Kidney (tissue), 14 donors: Measurements from ENCODE around the gene IL15. TPM values are rescaled to one million over a fixed set of nuclear protein-coding genes. Genes with fewer than 3 reads are reported as not detected.
A peak's percentile ranks its signal among the peaks of the same experiment; 100 is the strongest.

ENCODE experiments used
- DNase-seq, 5 donors: peaks; one replicate each; pipeline ENCODE4 v3.0.0-alpha.2; 2013 to 2020
- FAIRE-seq: peaks from 2 replicates; lab custom pipeline; 2012; peaks lifted over from hg19 to GRCh38; lab: Jason Lieb, UNC
- H3K27ac ChIP-seq, 2 donors: one replicate each; pipeline ENCODE4 v1.7.0; 2013; ENCODE audit warnings: low read depth in 2 of 2, low read length in 2 of 2, inconsistent platforms in 1 of 2
- H3K27me3 ChIP-seq: one replicate; pipeline ENCODE4 v1.7.1; 2013; ENCODE audit warnings: low read length, inconsistent platforms; ENCODE audit not compliant: control insufficient read depth, insufficient read depth
- H3K36me3 ChIP-seq, 3 donors: one replicate each; pipeline versions ENCODE4 v1.7.0 to v1.7.1; 2013; ENCODE audit warnings: low read length in 3 of 3, control low read depth in 1 of 3, inconsistent platforms in 1 of 3; ENCODE audit not compliant: insufficient read depth in 3 of 3, control insufficient read depth in 2 of 3
- H3K4me1 ChIP-seq, 3 donors: one replicate each; pipeline versions ENCODE4 v1.7.0 to v1.7.1; 2013; ENCODE audit warnings: low read length in 3 of 3, inconsistent platforms in 1 of 3, low read depth in 1 of 3; ENCODE audit not compliant: control insufficient read depth in 2 of 3, insufficient read depth in 2 of 3
- H3K4me3 ChIP-seq, 3 donors: one replicate each; pipeline versions ENCODE4 v1.7.0 to v1.8.1; 2013; ENCODE audit warnings: low read length in 3 of 3, control low read depth in 1 of 3, inconsistent platforms in 1 of 3
- H3K9ac ChIP-seq, 3 donors: one replicate each; pipeline versions ENCODE4 v1.7.0 to v1.7.1; 2013; ENCODE audit warnings: low read length in 3 of 3, control low read depth in 1 of 3, inconsistent platforms in 1 of 3
- H3K9me3 ChIP-seq, 3 donors: one replicate each; pipeline versions ENCODE4 v1.7.0 to v1.7.1; 2013; ENCODE audit warnings: low read length in 3 of 3, control low read depth in 1 of 3, inconsistent platforms in 1 of 3; ENCODE audit not compliant: control insufficient read depth in 2 of 3, insufficient read depth in 1 of 3
- CTCF ChIP-seq: IDR thresholded peaks from 3 replicates; pipeline ENCODE4 v1.5.1; 2012; ENCODE audit warnings: mild to moderate bottlenecking, moderate library complexity, borderline replicate concordance; ENCODE audit not compliant: insufficient read depth; ENCODE audit errors: extremely low read depth
- intact Hi-C: fragments of 100-400 bp; cut with DNase I; formaldehyde crosslinking; loops from one replicate; pipeline ENCODE4 v1.11.1; 2022
- polyA plus RNA-seq: library from polyadenylated mRNA; stranded (reverse); fragments of 350-450 nt; fragmentation: Illumina TruSeq; extraction: RNeasy Lipid Tissue Mini Kit (QIAGEN cat#74804); gene quantifications from one replicate; pipeline ENCODE4 v1.2.3, GENCODE V29; 2014; ENCODE audit warnings: low read depth, low replicate concordance; ENCODE audit not compliant: insufficient read depth
- total RNA-seq: library from RNA; stranded (reverse); fragmentation: NEBNext Ultra II Directional; extraction: Animal tissue kit (Norgen Biotek cat#: 25700); gene quantifications from one replicate; pipeline ENCODE4 v1.2.1, GENCODE V29; 2021
- donor health status: control.
- donor health status: control.
- donor health status: control.
- donor health status: control.
- donor health status: control.
- donor health status: DM: yes; HTN: yes; CAD: no.
- donor health status: Normal renal cell carcinoma (clear cell type).

IL15 gene
- total and polyA plus RNA-seq, 2 donors from 2014 or later = 4.8 to 6.4 TPM

GRCh38 chr4:141692081-141692480 lies 55.7 kb downstream of the IL15 start:
- H3K36me3 ChIP-seq = no peaks in the 10 kb centered on the region
- intact Hi-C loops = no loop called here
- no peaks in the 10 kb centered on the region for H3K27me3 ChIP-seq
- H3K27ac ChIP-seq = no peak overlapping the region
- TF ChIP-seq CTCF = no peak
- no peak for DNase-seq
- H3K4me3 ChIP-seq = no peak overlapping the region
- H3K9ac ChIP-seq = no peak overlapping the region
- no peaks in the 10 kb centered on the region for H3K9me3 ChIP-seq
- no peaks in the 10 kb centered on the region for H3K4me1 ChIP-seq
- no peak for FAIRE-seq

- TF ChIP-seq CTCF = no peak
- Histone ChIP-seq H3K4me1 (no peaks in the 10 kb centered on the region), H3K4me3 (no peak overlapping the region), H3K27ac (no peak overlapping the region), H3K9me3 (no peaks in the 10 kb centered on the region), H3K27me3 (no peaks in the 10 kb centered on the region), H3K9ac (no peak overlapping the region), H3K36me3 (no peaks in the 10 kb centered on the region)
- DNase-seq (no peak), FAIRE-seq (no peak)
- intact Hi-C loops = no loop called here
These were observed 60.7 kb downstream of the IL15 start for GRCh38 chr4:141697116-141697515.

GRCh38 chr4:141702472-141703182 lies 66.2 kb downstream of the IL15 start:
- no peak for FAIRE-seq
- Histone ChIP-seq H3K27ac (no peak overlapping the region), H3K27me3 (no peaks in the 10 kb centered on the region), H3K4me1 (no peaks in the 10 kb centered on the region), H3K4me3 (no peak overlapping the region), H3K36me3 (no peaks in the 10 kb centered on the region), H3K9me3 (no peaks in the 10 kb centered on the region), H3K9ac (no peak overlapping the region)
- intact Hi-C loops = no loop called here
- peak in 1 of 5 donors; percentile 21 for DNase-seq
- TF ChIP-seq CTCF = no peak
